HCT116 (cell line): ENCODE measurements around the gene SLC4A11. TPM values are rescaled to one million over a fixed set of nuclear protein-coding genes. Genes with fewer than 3 reads are reported as not detected.

Experiments used
- ATAC-seq: fragments of 200-7000 bp; cut with Tn5 transposase; 2 replicates; pipeline ENCODE4 v1.9.1; 2020; ENCODE audit warnings: mild to moderate bottlenecking, moderate library complexity
- BruUV-seq: library from RNA; stranded (reverse); fragments of 400-500 nt; replicated peaks from 2 replicates; lab custom pipeline; 2021; lab: Mats Ljungman, UMichigan
- CTCF ChIA-PET: fragments of 300-600 bp; sonication (Branson Sonifier 250); formaldehyde crosslinking; loops from one replicate; lab custom pipeline; 2021; ENCODE audit warnings: antibody characterized with exemption; lab: Charles Lee
- POLR2A ChIA-PET: fragments of 300-600, 350-600 bp; sonication (Branson Sonifier 250); formaldehyde crosslinking; loops from one replicate; lab custom pipeline; 2021; ENCODE audit warnings: antibody characterized with exemption; lab: Charles Lee
- RAD21 ChIA-PET, 2 experiments: fragments of 300-600 bp; sonication (Branson Sonifier 250); formaldehyde crosslinking; loops; one replicate each; lab custom pipeline; 2023; ENCODE audit warnings: low total read pairs in 2 of 2; ENCODE audit not compliant: uncharacterized antibody in 2 of 2, unreplicated experiment in 2 of 2, low non-redundant PET in 1 of 2; lab: Charles Lee
- DNase-seq: peaks from one replicate; pipeline ENCODE4 v3.0.0-alpha.2; 2010; ENCODE audit warnings: low read depth, low spot score
- H2AFZ ChIP-seq: fragments of 200-600 bp; shearing (Covaris generic), sonication (generic); 2 replicates; pipeline ENCODE4 v1.6.1; 2017; ENCODE audit warnings: low read depth, mixed run types, mixed read lengths, antibody characterized with exemption, low read length; ENCODE audit not compliant: poor library complexity, severe bottlenecking
- H3K27ac ChIP-seq: 2 replicates; pipeline ENCODE4 v1.5.1; 2012; ENCODE audit warnings: low read depth, low read length
- H3K27me3 ChIP-seq: fragments of 200-600 bp; sonication (generic); 2 replicates; pipeline ENCODE4 v1.6.1; 2016; ENCODE audit warnings: mixed run types, low read length, mixed read lengths; ENCODE audit not compliant: insufficient read depth
- H3K36me3 ChIP-seq, 2 experiments: fragments of 200-500 bp in 1 of 2; fragments of 200-600 bp in 1 of 2; sonication (Bioruptor generic) in 1 of 2; sonication (generic) in 1 of 2; 2 replicates each; pipeline versions ENCODE4 v1.5.1 to v1.6.1; 2014 to 2016; ENCODE audit warnings: low read length in 2 of 2, inconsistent platforms in 1 of 2, mixed read lengths in 1 of 2, mixed run types in 1 of 2; ENCODE audit not compliant: insufficient read depth in 2 of 2, control insufficient read depth in 1 of 2
- H3K4me1 ChIP-seq, 2 experiments: fragments of 200-600 bp in 1 of 2; sonication (generic) in 1 of 2; 2 replicates each; pipeline versions ENCODE4 v1.5.1 to v1.6.1; 2012 to 2017; ENCODE audit warnings: low read length in 2 of 2, inconsistent platforms in 1 of 2, mild to moderate bottlenecking in 1 of 2, mixed read lengths in 1 of 2, mixed run types in 1 of 2, moderate library complexity in 1 of 2; ENCODE audit not compliant: insufficient read depth in 2 of 2, control insufficient read depth in 1 of 2
- H3K4me2 ChIP-seq: fragments of 200-600 bp; sonication (generic); 2 replicates; pipeline ENCODE4 v1.6.1; 2017; ENCODE audit warnings: mixed run types, low read length, mixed read lengths
- H3K4me3 ChIP-seq, 2 experiments: fragments of 200-600 bp in 1 of 2; sonication (generic) in 1 of 2; replicated peaks in 1 of 2; 2 replicates each; pipeline ENCODE4 v1.5.1; 2011 to 2016; ENCODE audit warnings: low read length in 2 of 2, control low read depth in 1 of 2, low read depth in 1 of 2, mild to moderate bottlenecking in 1 of 2, mixed read lengths in 1 of 2, mixed run types in 1 of 2
- H3K79me2 ChIP-seq: fragments of 200-600 bp; sonication (generic); 2 replicates; pipeline ENCODE4 v1.6.1; 2017; ENCODE audit warnings: mild to moderate bottlenecking, mixed run types, low read length, moderate library complexity, mixed read lengths; ENCODE audit not compliant: insufficient read depth
- H3K9ac ChIP-seq: fragments of 200-600 bp; sonication (generic); 2 replicates; pipeline ENCODE4 v1.6.1; 2016; ENCODE audit warnings: low read length, mixed read lengths
- H3K9me2 ChIP-seq: fragments of 200-600 bp; sonication (generic), shearing (Covaris generic); 2 replicates; pipeline ENCODE4 v1.6.1; 2017; ENCODE audit warnings: mixed run types, mild to moderate bottlenecking, moderate library complexity; ENCODE audit not compliant: insufficient read depth
- H3K9me3 ChIP-seq, 2 experiments: fragments of 200-500 bp in 1 of 2; fragments of 200-600 bp in 1 of 2; sonication (Bioruptor generic) in 1 of 2; sonication (generic) in 1 of 2; 2 replicates each; pipeline ENCODE4 v1.6.1; 2014 to 2017; ENCODE audit warnings: low read length in 2 of 2, mixed read lengths in 2 of 2, inconsistent platforms in 1 of 2, low read depth in 1 of 2, mild to moderate bottlenecking in 1 of 2, mixed run types in 1 of 2, moderate library complexity in 1 of 2; ENCODE audit not compliant: control insufficient read depth in 1 of 2, insufficient read depth in 1 of 2
- H4K20me1 ChIP-seq: fragments of 200-600 bp; sonication (generic), shearing (Covaris generic); 2 replicates; pipeline ENCODE4 v1.6.1; 2017; ENCODE audit warnings: mixed run types, mild to moderate bottlenecking, moderate library complexity; ENCODE audit not compliant: insufficient read depth
- CBX3 ChIP-seq: IDR thresholded peaks from 2 replicates; pipeline ENCODE4 v1.6.1; 2012; ENCODE audit warnings: low read depth
- CEBPB ChIP-seq: IDR thresholded peaks from 2 replicates; pipeline ENCODE4 v1.6.1; 2012; ENCODE audit warnings: low read depth
- EGR1 ChIP-seq: IDR thresholded peaks from 2 replicates; pipeline ENCODE4 v1.6.1; 2012; ENCODE audit warnings: low read depth
- ELF1 ChIP-seq: IDR thresholded peaks from 2 replicates; pipeline ENCODE4 v1.6.1; 2012; ENCODE audit warnings: low read depth, borderline replicate concordance
- EZH2 ChIP-seq: fragments of 200-600 bp; sonication (generic); IDR thresholded peaks from 2 replicates; pipeline ENCODE4 v1.6.1; 2017; ENCODE audit warnings: antibody characterized with exemption, mixed run types
- EZH2phosphoT487 ChIP-seq: fragments of 200-600 bp; IDR thresholded peaks from 2 replicates; pipeline ENCODE4 v1.6.1; 2018; ENCODE audit warnings: antibody characterized with exemption, borderline replicate concordance
- FOSL1 ChIP-seq: IDR thresholded peaks from 2 replicates; pipeline ENCODE4 v1.6.1; 2012; ENCODE audit warnings: low read depth
- JUND ChIP-seq: IDR thresholded peaks from 2 replicates; pipeline ENCODE4 v1.6.1; 2012
- POLR2A ChIP-seq: IDR thresholded peaks from 2 replicates; pipeline ENCODE4 v1.7.0; 2011; ENCODE audit warnings: borderline replicate concordance; ENCODE audit not compliant: insufficient read depth, insufficient read length; ENCODE audit errors: extremely low read depth
- POLR2AphosphoS5 ChIP-seq: IDR thresholded peaks from 2 replicates; pipeline ENCODE4 v1.6.1; 2011; ENCODE audit warnings: mild to moderate bottlenecking, low read depth, low read length, moderate library complexity
- RAD21 ChIP-seq: IDR thresholded peaks from 2 replicates; pipeline ENCODE4 v1.6.1; 2012; ENCODE audit warnings: low read depth, mild to moderate bottlenecking
- SIN3A ChIP-seq: IDR thresholded peaks from 2 replicates; pipeline ENCODE4 v1.6.1; 2012; ENCODE audit warnings: low read depth
- SP1 ChIP-seq: IDR thresholded peaks from 2 replicates; pipeline ENCODE4 v1.6.1; 2012; ENCODE audit warnings: low read depth
- TCF7L2 ChIP-seq: IDR thresholded peaks from 2 replicates; pipeline ENCODE4 v1.7.0; 2011; ENCODE audit warnings: borderline replicate concordance, inconsistent platforms; ENCODE audit not compliant: insufficient read depth, insufficient read length; ENCODE audit errors: extremely low read depth
- YY1 ChIP-seq: IDR thresholded peaks from 2 replicates; pipeline ENCODE4 v1.6.1; 2011; ENCODE audit warnings: low read length, low read depth, moderate library complexity, mild to moderate bottlenecking; ENCODE audit not compliant: insufficient replicate concordance; ENCODE audit errors: extremely low read depth
- ZNF274 ChIP-seq: fragments of 200-500 bp; sonication (Bioruptor generic); IDR thresholded peaks from 2 replicates; pipeline ENCODE4 v1.6.1; 2014; ENCODE audit warnings: mild to moderate bottlenecking, low read depth, low read length, inconsistent platforms
- intact Hi-C: fragments of 100-400 bp; cut with micrococcal nuclease; formaldehyde crosslinking; loops from 2 replicates; pipeline ENCODE4 v1.10.0; 2022
- total RNA-seq: library from RNA; stranded (reverse); gene quantifications from one replicate; pipeline ENCODE4 v1.2.1, GENCODE V29; 2021; ENCODE audit not compliant: unreplicated experiment
- TF ChIP-seq, protein P1 (sequence below): IDR thresholded peaks from 2 replicates; pipeline ENCODE4 v1.6.1; 2012
- TF ChIP-seq, protein P2 (sequence below): IDR thresholded peaks from 2 replicates; pipeline ENCODE4 v1.6.1; 2012
- TF ChIP-seq, protein P3 (sequence below): IDR thresholded peaks from 2 replicates; pipeline ENCODE4 v1.6.1; 2012; ENCODE audit warnings: low read depth
- TF ChIP-seq, protein P4 (sequence below), 3 experiments: fragments of 200-600 bp in 1 of 3; sonication (generic) in 1 of 3; IDR thresholded peaks in 2 of 3; conservative IDR thresholded peaks in 1 of 3; 2 replicates each; pipeline ENCODE4 v1.5.1; 2012 to 2017; ENCODE audit warnings: low read depth in 2 of 3, low read length in 2 of 3, antibody characterized with exemption in 1 of 3, borderline replicate concordance in 1 of 3, control low read depth in 1 of 3, mild to moderate bottlenecking in 1 of 3, mixed read lengths in 1 of 3, mixed run types in 1 of 3, moderate library complexity in 1 of 3; ENCODE audit not compliant: insufficient read depth in 1 of 3

SLC4A11 gene
- total RNA-seq, 1 experiment from 2014 or later, result 22.7 TPM

GRCh38 chr20:3209257-3209945 lies 29.6 kb downstream of the SLC4A11 start, which contains the start of gene ITPA:
Gene ITPA, plus strand, starts transcription at chr20:3209498. Its CDS starts 54 bp downstream, at chr20:3209552.
- Histone ChIP-seq H3K79me2 (peaks cover 56% of the 10 kb centered on the region), H3K4me3 (peak within 1 kb of the TSS; percentile 88 to 94), H3K9ac (peak within 1 kb of the TSS; percentile 89), H4K20me1 (no peaks in the 10 kb centered on the region), H3K4me1 (peaks cover 9 to 17% of the 10 kb centered on the region in 2 experiments; a peak in 3 of 4 replicates), H3K9me2 (no peaks in the 10 kb centered on the region), H3K4me2 (peak within 1 kb of the TSS; percentile 91), H3K36me3 (peaks cover 6 to 12% of the 10 kb centered on the region in 2 experiments; a peak in 2 of 4 replicates), H3K9me3 (no peaks in the 10 kb centered on the region), H3K27me3 (no peaks in the 10 kb centered on the region), H3K27ac (peak within 1 kb of the TSS; percentile 91), H2AFZ (peak within 1 kb of the TSS; percentile 85)
- CTCF ChIA-PET, result interaction anchor here (0.7 kb wide), 1 partner anchor 9 kb away, joined by 4 read pairs; no protein-coding TSS in a partner anchor
- ATAC-seq (peak; percentile 57), DNase-seq (no peak)
- RAD21 ChIA-PET, result no interaction called here
- TSS peak; percentile 79 for BruUV-seq
- TF ChIP-seq POLR2A (peak; percentile 44), YY1 (no peak), FOSL1 (no peak), POLR2AphosphoS5 (peak; percentile 79), ELF1 (peak; percentile 69; the same call in 1 of the 2 replicates), JUND (no peak), RAD21 (no peak), CBX3 (no peak), CEBPB (no peak), EZH2phosphoT487 (no peak), EZH2 (no peak), EGR1 (no peak), SIN3A (peak; percentile 75; the same call in 1 of the 2 replicates), ZNF274 (no peak), TCF7L2 (no peak), SP1 (no peak)
- TF ChIP-seq, protein P1, sequence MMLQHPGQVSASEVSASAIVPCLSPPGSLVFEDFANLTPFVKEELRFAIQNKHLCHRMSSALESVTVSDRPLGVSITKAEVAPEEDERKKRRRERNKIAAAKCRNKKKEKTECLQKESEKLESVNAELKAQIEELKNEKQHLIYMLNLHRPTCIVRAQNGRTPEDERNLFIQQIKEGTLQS, result no peak
- TF ChIP-seq, protein P2, sequence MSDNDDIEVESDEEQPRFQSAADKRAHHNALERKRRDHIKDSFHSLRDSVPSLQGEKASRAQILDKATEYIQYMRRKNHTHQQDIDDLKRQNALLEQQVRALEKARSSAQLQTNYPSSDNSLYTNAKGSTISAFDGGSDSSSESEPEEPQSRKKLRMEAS, result peak; percentile 97
- TF ChIP-seq, protein P3, sequence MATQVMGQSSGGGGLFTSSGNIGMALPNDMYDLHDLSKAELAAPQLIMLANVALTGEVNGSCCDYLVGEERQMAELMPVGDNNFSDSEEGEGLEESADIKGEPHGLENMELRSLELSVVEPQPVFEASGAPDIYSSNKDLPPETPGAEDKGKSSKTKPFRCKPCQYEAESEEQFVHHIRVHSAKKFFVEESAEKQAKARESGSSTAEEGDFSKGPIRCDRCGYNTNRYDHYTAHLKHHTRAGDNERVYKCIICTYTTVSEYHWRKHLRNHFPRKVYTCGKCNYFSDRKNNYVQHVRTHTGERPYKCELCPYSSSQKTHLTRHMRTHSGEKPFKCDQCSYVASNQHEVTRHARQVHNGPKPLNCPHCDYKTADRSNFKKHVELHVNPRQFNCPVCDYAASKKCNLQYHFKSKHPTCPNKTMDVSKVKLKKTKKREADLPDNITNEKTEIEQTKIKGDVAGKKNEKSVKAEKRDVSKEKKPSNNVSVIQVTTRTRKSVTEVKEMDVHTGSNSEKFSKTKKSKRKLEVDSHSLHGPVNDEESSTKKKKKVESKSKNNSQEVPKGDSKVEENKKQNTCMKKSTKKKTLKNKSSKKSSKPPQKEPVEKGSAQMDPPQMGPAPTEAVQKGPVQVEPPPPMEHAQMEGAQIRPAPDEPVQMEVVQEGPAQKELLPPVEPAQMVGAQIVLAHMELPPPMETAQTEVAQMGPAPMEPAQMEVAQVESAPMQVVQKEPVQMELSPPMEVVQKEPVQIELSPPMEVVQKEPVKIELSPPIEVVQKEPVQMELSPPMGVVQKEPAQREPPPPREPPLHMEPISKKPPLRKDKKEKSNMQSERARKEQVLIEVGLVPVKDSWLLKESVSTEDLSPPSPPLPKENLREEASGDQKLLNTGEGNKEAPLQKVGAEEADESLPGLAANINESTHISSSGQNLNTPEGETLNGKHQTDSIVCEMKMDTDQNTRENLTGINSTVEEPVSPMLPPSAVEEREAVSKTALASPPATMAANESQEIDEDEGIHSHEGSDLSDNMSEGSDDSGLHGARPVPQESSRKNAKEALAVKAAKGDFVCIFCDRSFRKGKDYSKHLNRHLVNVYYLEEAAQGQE, result no peak
- TF ChIP-seq, protein P4, sequence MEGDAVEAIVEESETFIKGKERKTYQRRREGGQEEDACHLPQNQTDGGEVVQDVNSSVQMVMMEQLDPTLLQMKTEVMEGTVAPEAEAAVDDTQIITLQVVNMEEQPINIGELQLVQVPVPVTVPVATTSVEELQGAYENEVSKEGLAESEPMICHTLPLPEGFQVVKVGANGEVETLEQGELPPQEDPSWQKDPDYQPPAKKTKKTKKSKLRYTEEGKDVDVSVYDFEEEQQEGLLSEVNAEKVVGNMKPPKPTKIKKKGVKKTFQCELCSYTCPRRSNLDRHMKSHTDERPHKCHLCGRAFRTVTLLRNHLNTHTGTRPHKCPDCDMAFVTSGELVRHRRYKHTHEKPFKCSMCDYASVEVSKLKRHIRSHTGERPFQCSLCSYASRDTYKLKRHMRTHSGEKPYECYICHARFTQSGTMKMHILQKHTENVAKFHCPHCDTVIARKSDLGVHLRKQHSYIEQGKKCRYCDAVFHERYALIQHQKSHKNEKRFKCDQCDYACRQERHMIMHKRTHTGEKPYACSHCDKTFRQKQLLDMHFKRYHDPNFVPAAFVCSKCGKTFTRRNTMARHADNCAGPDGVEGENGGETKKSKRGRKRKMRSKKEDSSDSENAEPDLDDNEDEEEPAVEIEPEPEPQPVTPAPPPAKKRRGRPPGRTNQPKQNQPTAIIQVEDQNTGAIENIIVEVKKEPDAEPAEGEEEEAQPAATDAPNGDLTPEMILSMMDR (IDR thresholded peaks at IDR 0.05 in 2 of 3, conservative IDR thresholded peaks at IDR 0.05 in 1 of 3; ENCODE audit: borderline replicate concordance in 1 of 3, insufficient read depth in 1 of 3, low read depth in 2 of 3, low read length in 2 of 3), result no peak
- POLR2A ChIA-PET, result interaction anchor here (0.6 kb wide), 1 partner anchor 202 kb away, joined by 3 read pairs; no protein-coding TSS in a partner anchor
- intact Hi-C loops, result no loop called here
